Stromal cell of bone marrow (primary cell): ENCODE results near the gene GPR153.

Experiments used
- DNase-seq: peaks from one replicate; pipeline ENCODE4 v3.0.0-alpha.2; 2012; ENCODE audit warnings: low read depth

GPR153 gene

DNA sequence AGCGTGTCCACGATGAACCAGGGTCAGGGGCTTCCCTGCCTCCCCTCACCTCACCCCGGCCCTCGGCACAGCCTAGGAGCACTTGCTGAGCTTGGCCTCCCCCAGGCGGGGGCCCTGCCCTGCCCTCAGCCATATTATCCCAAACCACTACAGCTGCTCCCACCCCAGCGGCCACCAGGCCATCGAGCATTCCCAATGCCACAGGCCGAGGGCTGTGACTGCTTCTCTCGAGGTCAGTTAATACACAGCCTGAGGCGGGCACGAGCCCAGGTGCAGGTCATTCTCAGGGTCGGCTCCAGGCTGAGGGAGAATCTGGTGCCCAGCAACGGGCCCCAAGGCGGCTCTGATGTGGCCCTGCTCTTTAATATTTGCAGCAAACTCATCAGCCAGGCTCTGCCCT lies 8.4 kb upstream of the GPR153 start:
- DNase-seq = no peak

DNA sequence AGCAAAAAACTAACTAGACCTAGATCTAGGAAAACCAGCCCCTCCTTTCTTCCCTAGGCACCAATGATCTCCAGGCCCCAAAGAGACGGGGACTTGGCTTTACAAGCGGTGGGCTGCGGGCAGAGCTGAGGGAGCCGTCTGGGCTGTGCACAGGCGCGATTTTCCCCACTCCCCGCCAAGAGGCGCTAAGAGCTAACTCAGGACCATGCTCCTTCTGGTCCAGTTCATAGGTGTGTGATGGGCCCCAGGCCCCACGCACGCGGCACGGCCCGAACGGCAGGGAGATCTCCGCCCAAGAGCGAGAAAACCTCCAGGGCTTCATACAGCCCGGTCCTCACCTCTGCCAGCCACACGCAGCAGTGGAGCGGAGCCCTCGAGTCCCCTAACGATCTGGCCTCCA lies 7.5 kb upstream of the GPR153 start:
- DNase-seq = no peak

DNA sequence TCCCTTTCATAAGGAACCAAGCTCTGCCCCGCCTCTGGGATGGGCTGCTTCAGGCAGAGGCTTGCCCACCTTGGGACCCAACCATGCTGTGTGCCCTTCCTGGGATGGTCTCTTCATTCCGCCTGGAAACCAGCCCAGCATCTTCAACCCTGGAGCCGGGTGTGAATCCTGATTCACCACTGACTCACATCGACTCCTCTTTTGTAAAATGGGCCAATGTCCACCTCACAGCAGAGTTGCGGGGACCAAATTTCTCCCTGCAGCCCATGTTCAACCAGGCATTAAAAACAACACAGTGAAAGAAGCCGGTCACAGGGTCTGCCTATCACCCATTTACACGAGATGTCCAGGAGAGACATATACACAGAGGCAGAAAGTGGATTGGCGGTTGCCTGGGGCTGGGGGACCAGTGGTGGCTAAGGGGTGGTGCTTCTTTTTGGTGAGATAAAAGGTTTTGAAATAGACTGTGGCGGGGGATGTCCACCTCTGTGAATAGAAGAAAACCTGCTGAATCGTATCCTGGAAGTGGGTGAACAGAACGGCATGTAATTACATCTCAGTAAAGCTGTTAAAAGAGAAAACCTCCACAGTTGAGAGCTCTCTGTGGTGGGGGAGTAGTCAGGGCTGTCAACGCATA lies 6.9 kb upstream of the GPR153 start:
- DNase-seq = peak; percentile 23

DNA sequence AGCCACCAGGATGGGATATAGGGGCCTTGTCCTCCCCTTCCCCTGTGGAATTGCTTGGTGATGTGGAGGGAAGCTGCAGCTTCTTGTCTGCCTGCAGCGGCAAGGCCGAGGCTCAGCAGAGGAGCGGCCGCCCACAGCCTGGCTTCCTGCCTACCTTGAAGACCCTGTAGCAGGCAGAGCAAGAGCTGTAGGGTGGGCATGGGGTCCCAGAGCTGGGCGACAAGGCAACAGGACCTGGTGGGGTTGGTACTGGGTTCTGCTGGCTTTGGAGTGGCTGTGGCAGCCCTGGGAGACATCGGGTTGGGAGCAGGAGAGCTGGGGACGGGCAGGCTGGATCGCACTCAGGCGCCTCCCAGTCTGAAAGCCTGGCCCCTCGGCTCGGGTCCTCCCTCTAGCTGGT lies 5.7 kb upstream of the GPR153 start:
- no peak for DNase-seq

DNA sequence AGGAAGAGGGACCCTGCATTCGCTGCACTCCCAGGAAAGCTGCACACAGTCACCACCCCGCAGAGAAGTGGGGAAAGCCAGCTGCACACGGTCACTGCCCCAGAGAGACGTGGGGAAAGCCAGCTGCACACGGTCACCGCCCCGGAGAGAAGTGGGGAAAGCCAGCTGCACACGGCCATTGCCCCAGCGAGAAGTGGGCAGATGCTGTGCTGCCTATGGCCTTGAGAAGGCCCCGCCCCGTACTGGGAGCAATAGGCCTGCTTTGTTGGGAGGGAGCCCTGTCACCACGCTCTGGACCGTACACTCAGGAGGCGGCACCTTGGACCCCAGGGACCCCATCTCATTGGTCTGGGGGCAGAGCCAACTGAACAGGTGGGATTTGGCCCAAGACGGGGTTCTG lies 4.3 kb upstream of the GPR153 start:
- DNase-seq = no peak

DNA sequence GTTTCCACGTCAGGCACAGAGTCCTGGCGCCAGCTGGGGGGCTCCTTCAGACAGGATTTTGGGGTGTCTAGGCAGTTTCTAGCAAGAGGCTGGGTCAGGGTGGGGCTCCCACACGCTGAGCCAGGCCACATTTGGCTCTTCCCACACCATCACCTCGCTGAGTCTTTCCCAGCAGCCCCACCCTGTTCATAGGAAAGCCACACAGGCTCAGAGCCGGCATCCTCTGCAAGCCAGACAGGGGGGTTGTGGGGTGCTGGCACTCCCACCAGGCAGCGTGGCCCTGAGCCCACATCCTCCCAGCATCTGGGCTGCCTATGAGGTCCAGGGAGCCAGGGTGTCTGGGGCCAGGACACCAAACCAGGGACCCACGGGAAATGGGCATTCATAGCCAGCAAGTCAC lies 2.8 kb upstream of the GPR153 start:
- DNase-seq = no peak

DNA sequence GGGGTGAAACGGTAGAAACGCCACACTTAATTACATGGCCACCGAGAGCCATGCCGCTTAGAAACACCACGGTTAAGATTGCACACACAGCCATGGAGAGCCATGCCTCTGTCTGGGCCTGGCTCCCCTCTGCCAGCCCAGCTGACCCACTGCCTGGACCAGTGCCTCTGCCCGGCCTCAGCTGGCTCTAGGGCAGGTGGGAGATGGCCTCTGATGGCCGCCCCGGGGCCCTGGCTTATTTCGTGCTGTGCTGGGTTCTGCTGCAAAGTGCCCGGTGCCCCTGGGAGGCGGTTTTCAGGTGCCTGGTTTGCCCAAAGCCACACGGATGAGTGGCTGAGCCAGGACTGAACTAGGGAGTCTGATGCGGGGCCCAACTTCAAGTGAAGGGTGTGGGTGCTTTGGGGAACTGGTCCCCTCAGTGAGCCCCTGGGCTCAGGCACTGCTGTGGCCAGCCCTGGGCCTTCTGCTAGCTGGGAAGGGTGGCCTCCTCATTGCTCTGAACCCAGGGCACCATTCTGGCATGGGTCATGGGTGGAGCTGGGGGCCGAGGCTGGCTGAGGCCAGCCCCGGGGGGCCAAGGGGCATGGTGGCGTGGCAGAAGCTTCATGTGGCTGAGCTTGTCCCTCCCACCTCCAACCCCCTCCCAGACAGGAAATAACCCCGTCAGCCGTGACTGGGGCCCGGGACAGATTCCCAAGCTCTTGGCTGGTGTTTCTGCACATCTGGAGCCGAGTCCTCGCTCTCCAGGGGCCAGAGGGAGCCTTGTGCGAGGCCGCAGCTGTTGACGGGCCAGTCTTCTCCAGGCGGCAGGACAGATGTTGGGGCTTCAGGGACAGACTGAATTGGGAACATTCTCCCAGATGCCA lies 1.9 kb upstream of the GPR153 start:
- DNase-seq = no peak

DNA sequence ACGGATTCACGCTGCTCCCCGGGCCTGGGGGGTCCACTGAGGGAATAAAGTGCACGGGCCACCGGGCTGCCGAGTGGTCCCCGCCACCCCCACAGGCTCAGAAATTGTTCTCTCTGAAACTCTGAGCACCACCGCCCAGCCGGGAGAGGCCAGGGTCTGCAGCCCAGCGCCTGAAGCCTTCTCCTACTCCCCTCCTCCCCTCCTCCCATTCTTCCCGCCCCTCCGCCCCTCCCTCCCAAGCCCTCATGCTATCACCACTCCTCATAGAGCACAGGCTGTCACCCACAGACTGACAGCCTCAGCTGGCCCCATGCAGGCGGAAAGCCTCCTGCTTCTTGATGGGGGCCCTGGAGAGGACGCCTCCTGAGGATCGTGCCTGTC lies 707 bp upstream of the GPR153 start:
- no peak for DNase-seq

DNA sequence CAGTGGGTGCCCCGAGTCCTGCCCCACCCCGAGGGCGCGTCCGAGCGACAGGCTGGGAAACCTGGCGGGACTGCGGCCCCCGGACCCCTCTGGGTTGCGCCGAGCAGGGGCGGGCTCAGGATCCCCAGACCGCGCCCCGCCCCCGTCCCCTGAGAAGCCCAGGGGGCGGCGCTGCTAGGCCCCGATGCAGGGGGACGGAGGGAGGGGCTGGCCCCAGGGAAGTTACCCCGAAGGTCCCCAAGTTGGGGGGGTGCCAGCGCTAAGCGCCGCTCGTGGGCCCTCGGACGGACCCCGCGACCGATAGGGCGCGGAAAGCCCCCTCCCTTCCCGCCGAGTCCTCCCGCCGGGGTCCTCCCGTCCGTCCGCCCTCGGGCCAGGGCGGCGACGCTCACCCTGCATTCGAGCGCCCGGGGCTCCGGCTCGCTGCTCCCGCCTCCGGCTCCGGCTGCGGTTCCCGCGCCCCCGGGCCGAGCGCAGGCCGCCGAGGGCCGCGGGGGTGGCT lies 414 bp downstream of the GPR153 start:
- no peak for DNase-seq

DNA sequence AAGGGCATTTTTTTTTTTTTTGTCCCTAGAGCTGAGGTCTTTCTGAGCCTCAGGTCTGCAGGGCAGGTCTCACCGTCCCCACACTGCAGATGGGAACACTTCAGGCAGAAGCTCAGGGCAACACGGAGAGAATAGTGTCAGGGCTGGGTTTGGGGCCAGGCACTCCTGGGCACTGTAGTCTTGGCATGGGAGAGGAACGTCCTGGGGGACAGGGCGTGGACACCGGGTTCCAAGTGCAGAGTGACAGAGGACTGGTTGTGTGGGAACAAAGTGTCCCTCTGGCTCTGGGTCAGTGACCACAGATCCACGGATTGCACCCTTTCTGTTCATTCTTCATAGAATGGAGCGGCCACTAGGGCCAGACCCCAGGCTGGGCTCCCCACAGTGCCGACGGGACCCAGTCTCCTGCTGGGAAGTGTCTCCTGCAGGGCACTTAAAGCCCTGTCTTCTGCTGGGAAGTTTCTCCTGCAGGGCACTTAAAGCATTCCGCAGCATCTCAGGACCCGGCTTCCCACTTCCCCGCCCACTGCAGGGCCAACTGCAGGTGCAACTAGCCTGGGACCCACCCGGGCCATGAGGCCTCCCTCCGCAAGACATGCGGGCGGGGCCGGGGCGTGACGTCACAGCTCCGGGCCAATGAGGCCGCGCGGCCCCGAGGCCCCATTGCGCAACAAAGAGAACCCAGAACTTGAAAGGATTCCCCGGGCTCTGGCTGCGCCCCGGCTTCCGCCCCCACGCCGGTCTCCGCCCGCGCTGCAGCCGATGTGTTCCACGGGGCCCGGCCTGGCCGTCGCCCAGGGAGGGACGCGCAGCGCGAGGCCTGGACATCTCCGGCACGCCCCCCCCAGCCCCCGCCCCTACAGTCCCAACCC lies 1.2 kb downstream of the GPR153 start:
- DNase-seq = peak; percentile 52

DNA sequence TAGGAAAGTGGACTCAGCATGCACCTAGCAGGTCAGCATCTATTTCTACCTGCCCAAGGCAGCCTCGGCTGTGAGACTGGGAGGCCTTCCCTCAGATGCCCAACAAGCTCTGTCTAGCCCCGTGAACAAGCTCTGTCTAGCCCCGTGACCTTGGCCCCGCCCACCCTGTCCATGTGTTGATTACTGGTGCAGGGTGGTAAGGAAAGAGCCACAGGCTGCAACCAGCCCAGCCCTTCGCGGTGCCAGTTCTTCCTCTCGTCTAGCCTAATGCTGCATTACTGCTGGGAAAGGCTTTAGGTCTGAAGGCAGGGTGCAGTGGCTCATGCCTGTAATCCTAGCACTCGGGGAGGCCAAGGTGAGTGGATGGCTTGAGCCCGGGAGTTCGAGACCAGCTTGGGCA lies 2.2 kb downstream of the GPR153 start:
- DNase-seq = no peak

DNA sequence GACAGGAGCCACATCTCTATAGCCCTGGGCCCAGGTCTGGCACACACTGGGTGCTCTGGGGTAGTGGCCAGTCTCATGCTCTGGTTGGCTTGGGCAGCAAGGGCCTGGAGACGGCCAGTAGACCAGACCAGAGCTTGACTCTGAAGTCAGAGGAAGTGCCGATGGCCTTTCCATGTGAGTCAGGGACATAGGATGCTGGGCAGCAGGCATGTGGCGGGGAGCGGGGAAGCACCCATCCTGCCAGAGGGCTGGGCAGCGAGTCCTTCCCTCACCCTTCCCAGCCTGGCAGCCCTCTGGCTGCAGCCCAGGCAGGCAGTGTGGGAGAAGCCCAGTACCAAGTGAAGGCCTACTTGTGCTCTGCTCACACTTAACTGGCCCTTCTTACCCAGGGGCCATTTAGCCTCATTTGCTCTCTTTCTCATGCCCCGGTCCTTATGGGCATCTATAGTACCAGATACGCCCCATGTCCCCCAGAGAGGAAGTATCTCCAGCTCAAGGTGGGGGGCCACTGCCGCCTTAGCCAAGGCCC lies 3.3 kb downstream of the GPR153 start:
- no peak for DNase-seq

DNA sequence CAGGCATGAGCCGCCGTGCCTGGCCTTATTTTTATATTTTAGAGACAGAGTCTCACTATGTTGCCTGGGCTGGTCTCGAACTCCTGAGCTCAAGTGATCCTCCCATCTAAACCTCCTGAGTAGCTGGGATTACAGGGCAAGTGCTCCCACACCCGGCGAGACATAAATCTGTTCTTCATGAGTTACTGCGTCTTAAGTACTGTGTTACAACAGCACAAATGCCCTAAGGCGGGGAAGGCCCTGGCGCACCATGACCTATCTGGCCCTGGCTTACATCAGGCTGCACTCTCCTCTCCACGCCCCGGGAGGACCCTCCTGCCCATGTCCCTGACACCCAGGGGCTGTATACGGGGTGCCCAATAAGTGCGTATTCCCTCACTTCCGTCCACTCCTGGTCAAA lies 4.3 kb downstream of the GPR153 start:
- DNase-seq = no peak

DNA sequence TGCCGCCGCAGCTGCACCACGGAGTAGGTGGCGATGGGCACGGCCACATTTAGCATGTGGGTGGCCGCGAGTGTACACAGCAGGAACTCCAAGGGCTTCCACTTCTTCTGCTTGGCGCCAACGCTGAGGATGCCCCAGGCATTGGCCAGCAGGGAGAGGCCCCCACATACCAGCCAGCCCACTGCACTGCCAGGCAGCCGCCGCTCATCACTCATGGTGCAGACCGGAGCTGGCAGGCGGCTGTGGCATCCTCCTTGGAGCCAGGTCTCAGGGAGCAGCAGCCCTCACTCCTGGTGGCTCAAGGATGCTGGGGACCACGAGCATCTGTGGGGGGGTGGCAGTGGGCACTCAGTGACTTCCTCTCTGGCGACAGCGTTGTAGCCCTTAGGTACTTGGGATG lies 6.2 kb downstream of the GPR153 start:
- DNase-seq = no peak

DNA sequence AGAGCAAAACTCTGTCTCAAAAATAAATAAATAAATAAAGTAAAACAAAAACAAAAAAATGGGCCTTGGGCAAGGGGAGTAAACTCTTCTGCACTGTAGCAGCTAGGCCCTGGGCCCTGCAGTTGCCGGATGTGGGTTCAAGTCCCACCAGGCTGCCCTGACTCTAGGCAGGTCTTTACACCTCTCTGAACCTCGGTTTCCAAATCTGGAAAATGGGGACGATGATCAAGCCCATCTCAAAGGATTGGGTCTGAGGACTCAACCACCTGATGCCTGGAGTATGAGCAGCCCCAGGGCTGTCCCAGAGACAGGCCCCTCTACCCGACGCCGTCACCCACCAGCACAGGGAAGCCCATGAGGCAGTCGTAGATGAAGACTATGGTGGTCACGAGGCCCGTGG lies 7.5 kb downstream of the GPR153 start:
- DNase-seq = no peak

DNA sequence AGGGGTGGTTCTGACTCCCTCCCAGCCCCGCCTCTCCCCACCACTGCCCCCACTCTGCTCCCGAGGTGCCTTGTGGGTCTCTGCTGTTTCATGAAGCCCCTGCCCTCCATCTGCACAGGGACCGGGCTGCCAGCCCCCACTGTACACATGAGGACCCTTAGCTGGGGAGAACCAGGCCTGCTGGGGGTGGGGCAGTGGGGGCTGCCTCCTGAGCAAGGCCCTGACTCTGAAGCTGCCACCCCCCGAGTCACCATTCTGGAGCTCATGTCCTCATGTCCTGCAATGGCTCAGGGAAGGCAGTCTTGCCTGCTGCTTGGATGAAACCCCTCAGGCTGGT lies 8.6 kb downstream of the GPR153 start:
- no peak for DNase-seq

DNA sequence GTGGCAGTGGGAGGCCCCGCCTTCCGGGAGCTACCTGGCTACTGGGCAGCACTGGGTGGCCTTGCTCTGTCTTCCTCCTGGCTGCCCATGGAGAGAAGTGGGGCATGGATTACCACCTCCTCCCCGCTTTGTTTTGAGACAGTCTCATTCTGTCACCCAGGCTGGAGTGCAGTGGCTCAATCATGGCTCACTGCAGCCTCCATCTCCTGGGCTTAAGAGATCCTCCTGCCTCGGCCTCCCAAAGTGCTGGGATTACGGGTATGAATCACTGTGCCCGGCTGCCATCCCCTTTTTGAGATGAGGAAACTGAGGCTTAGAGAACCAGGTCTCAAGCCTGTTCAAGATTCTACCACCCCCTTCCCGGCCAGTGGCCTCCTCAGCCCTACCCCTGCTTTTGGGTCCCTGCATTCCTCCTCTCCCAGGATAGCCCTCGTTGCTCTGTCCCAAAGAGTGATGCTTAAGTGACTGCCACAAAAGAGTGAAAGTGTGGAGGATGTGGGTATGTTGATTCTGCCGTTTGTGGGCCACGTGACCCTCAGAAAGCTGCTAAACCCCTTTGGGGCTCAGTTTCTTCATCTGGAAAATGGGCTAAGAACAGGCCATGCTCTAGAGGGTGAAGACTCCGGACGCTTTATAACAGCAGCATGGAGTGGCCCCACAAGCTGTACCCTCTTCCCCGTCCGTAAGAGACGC lies 9.1 kb downstream of the GPR153 start:
- no peak for DNase-seq

DNA sequence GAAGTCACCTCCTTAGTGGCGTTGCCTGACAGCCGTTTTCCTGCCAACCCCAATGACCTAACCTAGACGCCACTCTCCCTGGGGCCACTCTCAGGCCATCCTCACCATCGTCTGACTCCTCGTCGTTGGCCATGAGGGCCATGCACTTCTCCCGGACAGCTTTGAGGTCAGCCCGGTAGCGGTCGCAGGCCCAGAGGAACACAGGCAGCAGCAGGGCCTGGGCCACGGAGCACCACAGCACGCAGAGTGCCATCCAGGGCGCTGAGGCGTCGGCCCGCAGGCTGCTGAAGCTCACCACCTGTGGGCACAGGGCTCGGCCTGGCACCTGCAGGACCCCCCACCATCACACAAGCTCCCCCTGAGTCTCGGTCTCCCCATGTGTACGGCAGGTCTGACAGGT lies 9.7 kb downstream of the GPR153 start:
- no peak for DNase-seq

DNA sequence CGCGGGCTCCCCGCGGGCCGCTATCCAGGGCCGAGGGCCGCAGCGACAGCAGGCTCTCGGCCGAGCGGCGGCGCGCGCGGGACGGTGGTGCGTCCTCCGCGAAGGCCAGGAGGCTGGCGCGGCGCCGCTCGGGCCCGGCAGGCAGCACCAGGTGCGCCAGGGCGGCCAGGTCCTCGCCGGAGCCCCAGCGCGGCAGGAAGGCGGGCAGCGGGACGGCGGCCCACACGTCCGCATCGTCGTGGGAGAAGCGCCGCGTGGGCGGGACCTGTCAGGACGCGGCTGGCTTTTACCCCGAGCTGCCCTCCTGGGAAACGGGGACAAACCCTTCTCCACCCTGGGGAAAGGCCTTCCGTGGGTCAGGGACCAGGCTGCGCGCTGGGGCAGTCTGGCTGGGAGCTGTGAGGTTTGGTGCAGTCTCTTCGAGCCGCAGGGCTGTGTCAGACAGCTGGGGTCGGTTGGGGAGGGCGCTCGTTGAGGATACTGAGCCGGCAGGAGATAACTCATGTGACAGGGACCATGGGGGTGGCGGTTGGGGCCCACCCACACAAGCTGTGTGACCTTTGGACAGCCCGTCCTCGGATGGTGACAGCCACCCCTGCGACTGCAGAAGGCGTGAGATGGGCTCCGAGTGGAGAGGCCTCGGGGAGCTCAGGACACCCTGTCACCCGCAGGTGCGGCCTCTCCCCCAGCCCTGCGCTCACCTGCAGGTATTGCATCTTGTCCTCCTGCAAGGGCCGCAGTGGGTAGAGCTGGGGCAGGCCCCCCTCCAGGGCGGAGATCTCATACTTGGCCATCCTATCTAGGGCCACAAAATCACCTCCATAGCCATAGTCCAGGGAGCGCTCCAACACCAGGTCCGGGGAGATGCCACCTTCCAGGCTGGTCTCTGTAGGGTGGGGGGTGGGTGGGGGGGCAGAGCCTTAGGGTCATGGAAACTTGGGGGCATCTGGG lies 10.9 kb downstream of the GPR153 start:
- no peak for DNase-seq

DNA sequence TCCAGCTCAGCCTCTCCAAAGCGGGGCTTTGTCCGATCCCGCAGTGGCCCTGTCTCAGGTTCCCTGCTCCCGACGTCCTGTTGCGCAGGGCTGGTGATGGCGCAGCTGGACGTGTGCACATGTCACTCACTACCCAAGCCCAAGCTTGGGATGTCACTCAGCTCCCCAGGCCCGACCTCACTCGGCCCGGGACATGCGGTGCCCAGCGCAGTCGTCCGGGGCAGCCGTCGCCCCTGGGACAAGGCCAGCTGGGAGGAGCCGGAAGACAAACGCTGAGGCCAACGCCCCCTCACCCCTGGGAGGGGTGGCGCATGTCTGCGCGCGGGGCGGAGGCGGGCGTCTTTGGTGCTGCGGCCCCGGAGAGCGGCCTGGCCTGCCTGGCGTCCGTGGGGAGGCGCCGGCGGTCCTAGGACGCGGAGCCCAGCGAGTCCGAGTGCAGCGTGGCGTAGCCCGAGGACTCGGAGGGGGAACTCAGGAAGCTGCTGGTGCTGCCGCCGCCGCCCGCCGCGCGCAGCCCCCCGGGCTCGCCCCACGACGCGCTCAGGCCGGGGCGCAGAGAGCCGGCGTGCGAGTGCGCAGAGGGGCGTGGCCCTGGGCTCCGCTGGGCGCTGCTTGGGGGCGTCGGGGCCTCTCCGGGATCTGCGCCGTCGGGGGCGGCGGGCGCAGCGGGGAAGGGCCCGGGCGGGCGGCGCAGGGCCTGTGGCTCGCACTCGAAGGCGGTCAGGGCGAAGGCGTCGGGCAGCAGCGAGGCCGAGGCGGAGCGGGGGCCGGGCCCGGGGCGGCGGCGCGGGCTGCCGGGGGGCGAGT lies 11.8 kb downstream of the GPR153 start:
- DNase-seq = no peak
